ENCODE data around the gene COL6A2. TPM values are rescaled to one million over a fixed set of nuclear protein-coding genes. Genes with fewer than 3 reads are reported as not detected.

Gene COL6A2
- total RNA-seq, 1 experiment from 2014 or later: 87.0 TPM

- no peak overlapping the region for H3K4me2 ChIP-seq (ENCODE audit: low read length)
- RAD21 ChIA-PET (ENCODE audit: low non-redundant PET in 1 of 2, low total read pairs in 2 of 2, uncharacterized antibody in 2 of 2, unreplicated experiment in 2 of 2): no interaction called here
- no peaks in the 10 kb centered on the region for H3K4me1 ChIP-seq (ENCODE audit: control insufficient read depth in 1 of 2, insufficient read depth in 2 of 2, low read length in 2 of 2)
- no peak overlapping the region for H3K9ac ChIP-seq (ENCODE audit: low read length)
- no peaks in the 10 kb centered on the region for H3K9me2 ChIP-seq (ENCODE audit: insufficient read depth)
- H3K27ac ChIP-seq (ENCODE audit: low read depth, low read length): no peak overlapping the region
- POLR2A ChIA-PET: no interaction called here
- TF ChIP-seq, protein P1, sequence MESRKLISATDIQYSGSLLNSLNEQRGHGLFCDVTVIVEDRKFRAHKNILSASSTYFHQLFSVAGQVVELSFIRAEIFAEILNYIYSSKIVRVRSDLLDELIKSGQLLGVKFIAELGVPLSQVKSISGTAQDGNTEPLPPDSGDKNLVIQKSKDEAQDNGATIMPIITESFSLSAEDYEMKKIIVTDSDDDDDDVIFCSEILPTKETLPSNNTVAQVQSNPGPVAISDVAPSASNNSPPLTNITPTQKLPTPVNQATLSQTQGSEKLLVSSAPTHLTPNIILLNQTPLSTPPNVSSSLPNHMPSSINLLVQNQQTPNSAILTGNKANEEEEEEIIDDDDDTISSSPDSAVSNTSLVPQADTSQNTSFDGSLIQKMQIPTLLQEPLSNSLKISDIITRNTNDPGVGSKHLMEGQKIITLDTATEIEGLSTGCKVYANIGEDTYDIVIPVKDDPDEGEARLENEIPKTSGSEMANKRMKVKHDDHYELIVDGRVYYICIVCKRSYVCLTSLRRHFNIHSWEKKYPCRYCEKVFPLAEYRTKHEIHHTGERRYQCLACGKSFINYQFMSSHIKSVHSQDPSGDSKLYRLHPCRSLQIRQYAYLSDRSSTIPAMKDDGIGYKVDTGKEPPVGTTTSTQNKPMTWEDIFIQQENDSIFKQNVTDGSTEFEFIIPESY (IDR thresholded peaks at IDR 0.05; ENCODE audit: extremely low read depth, insufficient replicate concordance, low read length): no peak
- no peak for TF ChIP-seq POLR2A (IDR thresholded peaks at IDR 0.05; ENCODE audit: borderline replicate concordance, extremely low read depth, insufficient read depth, insufficient read length)
- no peak for TF ChIP-seq SRF (IDR thresholded peaks at IDR 0.05; ENCODE audit: low read depth)
- no peak for TF ChIP-seq CBX3 (IDR thresholded peaks at IDR 0.05; ENCODE audit: low read depth)
- TF ChIP-seq TCF7L2 (IDR thresholded peaks at IDR 0.05; ENCODE audit: borderline replicate concordance, extremely low read depth, insufficient read depth, insufficient read length): no peak
- TF ChIP-seq ZNF274 (IDR thresholded peaks at IDR 0.05; ENCODE audit: low read depth, low read length): no peak
- no peak for TF ChIP-seq POLR2AphosphoS5 (IDR thresholded peaks at IDR 0.05; ENCODE audit: low read depth, low read length)
- no peak for TF ChIP-seq ZFX (IDR thresholded peaks at IDR 0.05)
- TF ChIP-seq, protein P2, sequence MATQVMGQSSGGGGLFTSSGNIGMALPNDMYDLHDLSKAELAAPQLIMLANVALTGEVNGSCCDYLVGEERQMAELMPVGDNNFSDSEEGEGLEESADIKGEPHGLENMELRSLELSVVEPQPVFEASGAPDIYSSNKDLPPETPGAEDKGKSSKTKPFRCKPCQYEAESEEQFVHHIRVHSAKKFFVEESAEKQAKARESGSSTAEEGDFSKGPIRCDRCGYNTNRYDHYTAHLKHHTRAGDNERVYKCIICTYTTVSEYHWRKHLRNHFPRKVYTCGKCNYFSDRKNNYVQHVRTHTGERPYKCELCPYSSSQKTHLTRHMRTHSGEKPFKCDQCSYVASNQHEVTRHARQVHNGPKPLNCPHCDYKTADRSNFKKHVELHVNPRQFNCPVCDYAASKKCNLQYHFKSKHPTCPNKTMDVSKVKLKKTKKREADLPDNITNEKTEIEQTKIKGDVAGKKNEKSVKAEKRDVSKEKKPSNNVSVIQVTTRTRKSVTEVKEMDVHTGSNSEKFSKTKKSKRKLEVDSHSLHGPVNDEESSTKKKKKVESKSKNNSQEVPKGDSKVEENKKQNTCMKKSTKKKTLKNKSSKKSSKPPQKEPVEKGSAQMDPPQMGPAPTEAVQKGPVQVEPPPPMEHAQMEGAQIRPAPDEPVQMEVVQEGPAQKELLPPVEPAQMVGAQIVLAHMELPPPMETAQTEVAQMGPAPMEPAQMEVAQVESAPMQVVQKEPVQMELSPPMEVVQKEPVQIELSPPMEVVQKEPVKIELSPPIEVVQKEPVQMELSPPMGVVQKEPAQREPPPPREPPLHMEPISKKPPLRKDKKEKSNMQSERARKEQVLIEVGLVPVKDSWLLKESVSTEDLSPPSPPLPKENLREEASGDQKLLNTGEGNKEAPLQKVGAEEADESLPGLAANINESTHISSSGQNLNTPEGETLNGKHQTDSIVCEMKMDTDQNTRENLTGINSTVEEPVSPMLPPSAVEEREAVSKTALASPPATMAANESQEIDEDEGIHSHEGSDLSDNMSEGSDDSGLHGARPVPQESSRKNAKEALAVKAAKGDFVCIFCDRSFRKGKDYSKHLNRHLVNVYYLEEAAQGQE (IDR thresholded peaks at IDR 0.05; ENCODE audit: low read depth): no peak
- no peak for TF ChIP-seq EZH2 (IDR thresholded peaks at IDR 0.05)
- TF ChIP-seq EGR1 (IDR thresholded peaks at IDR 0.05; ENCODE audit: low read depth): no peak
- no peak for TF ChIP-seq ELF1 (IDR thresholded peaks at IDR 0.05; ENCODE audit: borderline replicate concordance, low read depth)
- TF ChIP-seq MAX (IDR thresholded peaks at IDR 0.05): no peak
- no peak for TF ChIP-seq SIN3A (IDR thresholded peaks at IDR 0.05; ENCODE audit: low read depth)
- no peak for TF ChIP-seq CTCF (IDR thresholded peaks at IDR 0.05 in 2 of 3, conservative IDR thresholded peaks at IDR 0.05 in 1 of 3; ENCODE audit: borderline replicate concordance in 1 of 3, insufficient read depth in 1 of 3, low read depth in 2 of 3, low read length in 2 of 3)
- no peak for TF ChIP-seq RAD21 (IDR thresholded peaks at IDR 0.05; ENCODE audit: low read depth)
- no peak for TF ChIP-seq CEBPB (IDR thresholded peaks at IDR 0.05; ENCODE audit: low read depth)
- no peak for TF ChIP-seq YY1 (IDR thresholded peaks at IDR 0.05; ENCODE audit: extremely low read depth, insufficient replicate concordance, low read depth, low read length)
- no peak for TF ChIP-seq SP1 (IDR thresholded peaks at IDR 0.05; ENCODE audit: low read depth)
- no peak for TF ChIP-seq JUND (IDR thresholded peaks at IDR 0.05)
- DNase-seq (ENCODE audit: low read depth, low spot score) (no peak), ATAC-seq (no peak)
- no peaks in the 10 kb centered on the region for H3K79me2 ChIP-seq (ENCODE audit: insufficient read depth, low read length)
- intact Hi-C loops (cut with micrococcal nuclease): no loop called here
- no peaks in the 10 kb centered on the region for H4K20me1 ChIP-seq (ENCODE audit: insufficient read depth)
- H3K4me3 ChIP-seq (replicated peaks in 1 of 2; ENCODE audit: low read depth in 1 of 2, low read length in 2 of 2): no peak overlapping the region
- no peaks in the 10 kb centered on the region for H3K36me3 ChIP-seq (ENCODE audit: control insufficient read depth in 1 of 2, insufficient read depth in 2 of 2, low read length in 2 of 2)
- H2AFZ ChIP-seq (ENCODE audit: low read depth, low read length, poor library complexity, severe bottlenecking): no peak overlapping the region
- CTCF ChIA-PET: no interaction called here
- no peaks in the 10 kb centered on the region for H3K27me3 ChIP-seq (ENCODE audit: insufficient read depth, low read length)
- H3K9me3 ChIP-seq (ENCODE audit: control insufficient read depth in 1 of 2, insufficient read depth in 1 of 2, low read depth in 1 of 2, low read length in 2 of 2): peaks cover 6 to 13% of the 10 kb centered on the region in 2 experiments; a peak in 2 of 4 replicates
- BruUV-seq (replicated peaks): no TSS peak
Observed at GRCh38 chr21:46065914-46066551, 31.9 kb upstream of the COL6A2 start.

All from HCT116 (cell line).